Trophoblast cell (in vitro differentiated cells and primary cell): ENCODE data around the gene ZACN.

Source experiments
- DNase-seq, 2 donors: peaks; one replicate each; pipeline ENCODE4 v3.0.0-alpha.2; 2016
- H2AFZ ChIP-seq: 2 replicates; pipeline ENCODE4 v1.6.1; 2013; ENCODE audit warnings: low read length, moderate library complexity, mild to moderate bottlenecking; ENCODE audit not compliant: insufficient read depth, poor library complexity
- H2AK5ac ChIP-seq: 2 replicates; pipeline ENCODE4 v1.6.1; 2013; ENCODE audit warnings: mild to moderate bottlenecking, low read length
- H2BK120ac ChIP-seq: 2 replicates; pipeline ENCODE4 v1.6.1; 2013; ENCODE audit warnings: low read length, mild to moderate bottlenecking, moderate library complexity; ENCODE audit not compliant: insufficient read depth, poor library complexity
- H2BK12ac ChIP-seq: 2 replicates; pipeline ENCODE4 v1.6.1; 2013; ENCODE audit warnings: mild to moderate bottlenecking, low read length, moderate library complexity
- H2BK5ac ChIP-seq: 2 replicates; pipeline ENCODE4 v1.6.1; 2013; ENCODE audit warnings: low read length, low read depth, moderate library complexity, mild to moderate bottlenecking; ENCODE audit not compliant: poor library complexity
- H3K14ac ChIP-seq: 2 replicates; pipeline ENCODE4 v1.6.1; 2013; ENCODE audit warnings: mild to moderate bottlenecking, low read length
- H3K18ac ChIP-seq: 2 replicates; pipeline ENCODE4 v1.6.1; 2013; ENCODE audit warnings: mild to moderate bottlenecking, low read length
- H3K23ac ChIP-seq: 2 replicates; pipeline ENCODE4 v1.6.1; 2013; ENCODE audit warnings: low read length
- H3K27ac ChIP-seq: 2 replicates; pipeline ENCODE4 v1.5.1; 2013; ENCODE audit warnings: low read depth, mild to moderate bottlenecking, inconsistent platforms, low read length, moderate library complexity
- H3K27me3 ChIP-seq: 2 replicates; pipeline ENCODE4 v1.6.1; 2013; ENCODE audit warnings: inconsistent platforms, mild to moderate bottlenecking, low read length, moderate library complexity; ENCODE audit not compliant: insufficient read depth
- H3K36me3 ChIP-seq, 2 experiments: 1 replicate in 1 of 2; 2 replicates in 1 of 2; pipeline ENCODE4 v1.6.1; 2013; ENCODE audit warnings: low read length in 2 of 2, mild to moderate bottlenecking in 2 of 2, moderate library complexity in 1 of 2; ENCODE audit not compliant: insufficient read depth in 2 of 2, control insufficient read depth in 1 of 2
- H3K4ac ChIP-seq: 2 replicates; pipeline ENCODE4 v1.6.1; 2013; ENCODE audit warnings: low read depth, mild to moderate bottlenecking, low read length, moderate library complexity
- H3K4me1 ChIP-seq, 2 experiments: 1 replicate in 1 of 2; 2 replicates in 1 of 2; pipeline ENCODE4 v1.6.1; 2013; ENCODE audit warnings: low read length in 2 of 2, mild to moderate bottlenecking in 2 of 2, moderate library complexity in 1 of 2; ENCODE audit not compliant: insufficient read depth in 2 of 2, control insufficient read depth in 1 of 2
- H3K4me2 ChIP-seq: 2 replicates; pipeline ENCODE4 v1.6.1; 2013; ENCODE audit warnings: inconsistent platforms, mild to moderate bottlenecking, low read length, moderate library complexity
- H3K4me3 ChIP-seq: 2 replicates; pipeline ENCODE4 v1.5.1; 2013; ENCODE audit warnings: mild to moderate bottlenecking, low read depth, low read length, inconsistent platforms
- H3K79me1 ChIP-seq: one replicate; pipeline ENCODE4 v1.6.1; 2013; ENCODE audit warnings: low read length
- H3K79me2 ChIP-seq: 2 replicates; pipeline ENCODE4 v1.6.1; 2013; ENCODE audit warnings: low read length, mild to moderate bottlenecking; ENCODE audit not compliant: control insufficient read depth, insufficient read depth, poor library complexity
- H3K9ac ChIP-seq: 2 replicates; pipeline ENCODE4 v1.6.1; 2013; ENCODE audit warnings: mild to moderate bottlenecking, low read length
- H3K9me3 ChIP-seq: 2 replicates; pipeline ENCODE4 v1.6.1; 2013; ENCODE audit warnings: low read depth, mild to moderate bottlenecking, control low read depth, inconsistent platforms, low read length; ENCODE audit not compliant: insufficient read depth
- H4K12ac ChIP-seq: 2 replicates; pipeline ENCODE4 v1.6.1; 2013; ENCODE audit warnings: low read depth, mild to moderate bottlenecking, low read length, moderate library complexity
- H4K8ac ChIP-seq: 2 replicates; pipeline ENCODE4 v1.6.1; 2013; ENCODE audit warnings: low read depth, mild to moderate bottlenecking, low read length, moderate library complexity
- H4K91ac ChIP-seq: one replicate; pipeline ENCODE4 v1.6.1; 2013; ENCODE audit warnings: low read depth, mild to moderate bottlenecking, low read length, moderate library complexity
- WGBS: extraction: QIAGEN DNeasy Blood & Tissue Kit; methylation state at CpG from one replicate; pipeline ENCODE4 v1.1.7; 2013; ENCODE audit warnings: missing lambda C conversion rate; ENCODE audit not compliant: insufficient read length, insufficient coverage; ENCODE audit errors: extremely low coverage; 5-methylcytosine and 5-hydroxymethylcytosine counted together

ZACN gene

DNA sequence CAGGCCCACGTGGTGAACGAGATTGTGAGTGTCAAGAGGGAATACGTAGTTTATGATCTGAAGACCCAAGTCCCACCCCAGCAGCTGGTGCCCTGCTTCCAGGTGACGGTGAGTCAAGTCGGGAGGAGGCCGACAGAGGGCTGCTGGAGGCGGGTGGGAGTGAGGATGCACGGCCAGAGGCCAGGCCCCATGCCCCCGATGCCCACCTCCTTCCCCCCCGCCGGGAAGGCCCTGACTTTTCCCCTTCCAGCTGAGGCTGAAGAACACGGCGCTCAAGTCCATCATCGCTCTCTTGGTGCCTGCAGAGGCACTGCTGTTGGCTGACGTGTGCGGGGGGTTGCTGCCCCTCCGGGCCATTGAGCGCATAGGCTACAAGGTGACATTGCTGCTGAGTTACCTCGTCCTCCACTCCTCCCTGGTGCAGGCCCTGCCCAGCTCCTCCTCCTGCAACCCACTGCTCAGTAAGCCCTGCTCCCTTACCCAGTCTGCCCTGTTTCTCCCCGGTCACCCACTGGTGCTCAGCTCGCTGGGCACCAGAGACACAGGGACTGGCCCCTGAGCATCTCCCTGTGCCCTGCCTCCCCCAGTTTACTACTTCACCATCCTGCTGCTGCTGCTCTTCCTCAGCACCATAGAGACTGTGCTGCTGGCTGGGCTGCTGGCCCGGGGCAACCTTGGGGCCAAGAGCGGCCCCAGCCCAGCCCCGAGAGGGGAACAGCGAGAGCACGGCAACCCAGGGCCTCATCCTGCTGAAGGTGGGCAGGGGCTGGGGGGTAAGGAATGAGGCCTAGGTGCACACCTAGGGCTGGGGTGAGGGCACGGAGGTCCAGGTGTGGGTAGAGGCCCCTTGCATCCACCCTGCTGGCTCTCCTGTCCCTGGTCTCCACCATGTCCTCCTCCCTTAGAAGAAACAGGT lies 2.6 kb downstream of the ZACN start:
- Histone ChIP-seq H3K36me3 (peaks cover 38 to 41% of the 10 kb centered on the region in 2 experiments), H3K4ac (no peak overlapping the region), H3K27me3 (peaks cover 24% of the 10 kb centered on the region), H4K8ac (no peak overlapping the region), H3K9me3 (peaks cover 12% of the 10 kb centered on the region), H3K23ac (no peak overlapping the region), H3K4me2 (no peak overlapping the region), H2BK5ac (no peak overlapping the region), H3K79me2 (no peaks in the 10 kb centered on the region), H3K9ac (no peak overlapping the region), H4K91ac (no peak overlapping the region), H2AFZ (no peak overlapping the region), H3K4me3 (no peak overlapping the region), H3K79me1 (no peaks in the 10 kb centered on the region), H3K14ac (no peak overlapping the region), H2BK12ac (no peak overlapping the region), H2BK120ac (no peak overlapping the region), H4K12ac (no peak overlapping the region), H2AK5ac (no peak overlapping the region), H3K18ac (no peak overlapping the region), H3K4me1 (peaks cover 5 to 6% of the 10 kb centered on the region in 2 experiments), H3K27ac (no peak overlapping the region)
- no peak for DNase-seq
- WGBS = no CpG with 5 or more reads among the region's 27 CpGs

DNA sequence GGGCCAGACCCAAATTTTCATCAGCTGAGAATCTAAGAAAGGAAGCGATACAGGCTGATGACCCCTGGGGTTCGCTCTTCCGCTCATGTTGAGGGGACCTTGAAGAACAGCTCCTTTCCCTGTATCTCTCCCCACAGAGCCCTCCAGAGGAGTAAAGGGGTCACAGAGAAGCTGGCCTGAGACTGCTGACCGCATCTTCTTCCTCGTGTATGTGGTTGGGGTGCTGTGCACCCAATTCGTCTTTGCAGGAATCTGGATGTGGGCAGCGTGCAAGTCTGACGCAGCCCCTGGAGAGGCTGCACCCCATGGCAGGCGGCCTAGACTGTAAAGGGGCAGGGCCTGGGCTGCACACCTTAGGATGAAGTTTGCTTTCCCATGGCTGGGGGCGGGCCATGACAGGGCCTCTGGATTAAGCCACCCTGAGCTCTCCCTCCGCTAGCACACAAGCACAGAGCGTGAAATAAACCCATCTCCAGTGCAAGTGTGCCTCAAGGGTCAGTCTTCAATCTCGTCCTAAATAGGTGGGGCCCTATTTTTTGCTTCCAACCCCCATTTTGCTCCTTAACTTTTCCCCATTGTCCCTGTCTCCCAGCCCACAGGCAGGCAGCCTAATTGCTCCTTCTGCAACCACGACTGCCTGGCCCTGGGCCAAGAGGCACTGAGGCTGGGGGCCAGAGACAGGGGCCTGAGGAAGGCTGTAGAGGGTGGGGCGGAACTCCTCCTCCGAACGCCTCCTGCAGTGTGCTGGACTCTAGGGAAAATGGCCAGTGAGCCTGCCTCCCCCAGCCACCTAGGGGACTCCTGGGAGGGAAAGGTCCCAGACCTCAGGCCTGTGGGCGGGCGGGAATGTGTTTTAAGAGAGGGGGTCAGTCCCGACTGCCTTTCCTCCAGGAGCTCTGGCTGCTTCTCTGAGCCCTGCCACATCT lies 3.6 kb downstream of the ZACN start:
- H4K12ac ChIP-seq = no peak overlapping the region
- H2AFZ ChIP-seq = no peak overlapping the region
- no peak overlapping the region for H3K23ac ChIP-seq
- no peaks in the 10 kb centered on the region for H3K79me2 ChIP-seq
- no peak overlapping the region for H2BK5ac ChIP-seq
- H3K79me1 ChIP-seq = no peaks in the 10 kb centered on the region
- H3K27ac ChIP-seq = no peak overlapping the region
- H3K9me3 ChIP-seq = peaks cover 5% of the 10 kb centered on the region
- H3K18ac ChIP-seq = no peak overlapping the region
- H2BK12ac ChIP-seq = no peak overlapping the region
- no peak overlapping the region for H3K4me3 ChIP-seq
- no peak overlapping the region for H3K4ac ChIP-seq
- H3K9ac ChIP-seq = no peak overlapping the region
- no peak for DNase-seq
- H3K4me2 ChIP-seq = no peak overlapping the region
- no peak overlapping the region for H3K14ac ChIP-seq
- no CpG with 5 or more reads among the region's 20 CpGs for WGBS
- H3K4me1 ChIP-seq = peaks cover 2 to 6% of the 10 kb centered on the region in 2 experiments
- H3K36me3 ChIP-seq = peaks cover 48 to 51% of the 10 kb centered on the region in 2 experiments
- no peak overlapping the region for H4K8ac ChIP-seq
- no peak overlapping the region for H4K91ac ChIP-seq
- H2AK5ac ChIP-seq = no peak overlapping the region
- peaks cover 14% of the 10 kb centered on the region for H3K27me3 ChIP-seq
- H2BK120ac ChIP-seq = no peak overlapping the region

DNA sequence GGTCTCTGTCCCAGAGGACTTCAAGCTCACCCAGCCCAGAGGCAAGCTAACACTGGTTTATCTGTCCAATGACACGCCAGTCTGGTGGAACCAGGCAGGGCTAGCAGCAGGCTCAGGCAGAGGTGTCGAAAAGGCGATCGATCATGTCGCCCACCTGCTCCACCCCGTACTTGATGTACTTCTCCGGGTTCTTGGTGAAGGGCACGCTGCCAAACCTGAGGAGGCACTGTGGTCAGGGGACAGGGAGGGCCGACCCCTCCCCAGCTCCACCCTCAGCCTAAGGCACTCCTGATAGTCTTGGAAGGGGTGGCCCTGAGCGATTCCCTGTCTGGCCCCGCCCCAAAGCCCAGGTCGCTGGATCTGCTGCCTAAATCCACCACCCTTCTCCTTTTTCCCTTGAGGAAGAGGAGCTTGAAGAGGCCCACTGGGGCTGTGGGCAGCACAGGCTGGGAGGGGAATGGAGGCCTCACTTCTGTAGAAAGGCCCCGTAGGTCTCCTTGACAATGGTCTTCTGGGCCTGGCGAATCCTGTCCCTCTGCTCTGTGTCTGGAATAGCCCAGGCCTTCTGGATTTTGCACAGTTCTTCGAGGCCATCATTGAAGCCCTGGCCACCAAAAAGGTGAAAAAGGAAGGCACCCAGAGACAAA lies 4.7 kb downstream of the ZACN start:
- no peak overlapping the region for H3K4me2 ChIP-seq
- no peak overlapping the region for H4K8ac ChIP-seq
- H3K79me2 ChIP-seq = no peaks in the 10 kb centered on the region
- H3K4ac ChIP-seq = no peak overlapping the region
- no peak overlapping the region for H2AK5ac ChIP-seq
- no peak overlapping the region for H3K23ac ChIP-seq
- no peak overlapping the region for H3K14ac ChIP-seq
- H2BK120ac ChIP-seq = no peak overlapping the region
- H3K4me1 ChIP-seq = peaks cover 2 to 6% of the 10 kb centered on the region in 2 experiments
- H3K9ac ChIP-seq = no peak overlapping the region
- peaks cover 4% of the 10 kb centered on the region for H3K9me3 ChIP-seq
- H3K27me3 ChIP-seq = peaks cover 4% of the 10 kb centered on the region
- H3K27ac ChIP-seq = no peak overlapping the region
- H2BK5ac ChIP-seq = no peak overlapping the region
- DNase-seq = no peak
- H3K36me3 ChIP-seq = peaks cover 59 to 62% of the 10 kb centered on the region in 2 experiments
- no peak overlapping the region for H4K91ac ChIP-seq
- H3K18ac ChIP-seq = no peak overlapping the region
- WGBS = no CpG with 5 or more reads among the region's 15 CpGs
- H2AFZ ChIP-seq = no peak overlapping the region
- no peak overlapping the region for H2BK12ac ChIP-seq
- H4K12ac ChIP-seq = no peak overlapping the region
- no peaks in the 10 kb centered on the region for H3K79me1 ChIP-seq
- no peak overlapping the region for H3K4me3 ChIP-seq

DNA sequence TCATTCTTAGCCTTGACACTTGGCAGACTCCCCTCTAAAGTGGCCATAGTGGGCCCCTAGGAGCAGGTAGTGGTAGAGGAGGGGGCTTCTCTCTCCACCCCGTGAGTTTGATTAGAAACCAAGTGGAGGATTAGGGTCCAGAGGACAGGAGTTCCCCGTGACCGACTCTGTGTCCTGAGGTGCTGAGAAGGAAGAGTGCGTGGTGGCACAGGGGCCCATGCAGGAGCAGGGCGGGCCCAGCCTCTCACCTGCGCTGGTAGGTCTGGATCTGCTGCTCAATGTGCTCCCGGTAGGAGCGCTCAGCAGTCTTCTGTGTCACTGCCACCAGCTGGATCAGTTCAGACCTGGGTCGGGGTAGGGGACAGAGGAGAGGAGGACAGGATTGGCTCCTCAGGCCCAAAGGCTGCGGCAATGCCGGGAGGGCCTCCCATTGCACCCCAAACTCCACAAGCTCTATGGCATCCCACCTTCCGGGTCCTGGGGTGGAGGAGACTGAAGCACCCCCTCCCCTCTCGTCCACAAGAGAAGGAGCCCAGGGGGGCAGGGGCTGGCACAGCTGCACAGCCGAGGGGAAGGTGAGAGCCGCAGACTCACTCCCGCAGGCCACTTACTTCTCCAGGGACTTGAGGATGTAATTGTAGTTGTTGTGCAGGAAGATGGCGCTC lies 6.2 kb downstream of the ZACN start:
- no peak overlapping the region for H4K12ac ChIP-seq
- H3K79me1 ChIP-seq = no peaks in the 10 kb centered on the region
- no peak overlapping the region for H2AK5ac ChIP-seq
- H3K4me3 ChIP-seq = no peak overlapping the region
- DNase-seq = no peak
- H3K23ac ChIP-seq = no peak overlapping the region
- H3K9me3 ChIP-seq = peaks cover 2% of the 10 kb centered on the region
- no peaks in the 10 kb centered on the region for H3K27me3 ChIP-seq
- H4K91ac ChIP-seq = no peak overlapping the region
- no peak overlapping the region for H3K27ac ChIP-seq
- H4K8ac ChIP-seq = no peak overlapping the region
- WGBS = no CpG with 5 or more reads among the region's 17 CpGs
- no peak overlapping the region for H3K14ac ChIP-seq
- H3K4me2 ChIP-seq = no peak overlapping the region
- peaks cover 74 to 77% of the 10 kb centered on the region in 2 experiments for H3K36me3 ChIP-seq
- H3K4me1 ChIP-seq = peaks cover 2 to 5% of the 10 kb centered on the region in 2 experiments
- no peaks in the 10 kb centered on the region for H3K79me2 ChIP-seq
- no peak overlapping the region for H3K4ac ChIP-seq
- no peak overlapping the region for H3K18ac ChIP-seq
- no peak overlapping the region for H2BK5ac ChIP-seq
- H3K9ac ChIP-seq = no peak overlapping the region
- H2AFZ ChIP-seq = no peak overlapping the region
- H2BK120ac ChIP-seq = no peak overlapping the region
- H2BK12ac ChIP-seq = no peak overlapping the region
